Liver (tissue), 9 donors: ENCODE data around the gene COLEC11. TPM values are rescaled to one million over a fixed set of nuclear protein-coding genes. Genes with fewer than 3 reads are reported as not detected.
"Not testable (repeated sequence)": the region's sequence is repeated elsewhere in the genome, so short reads cannot be mapped to it uniquely, and the experiment has no call there.

ENCODE experiments used
- DNase-seq: peaks from one replicate; pipeline ENCODE4 v3.0.0-alpha.2; 2017; ENCODE audit warnings: low spot score
- H3K27ac ChIP-seq, 2 donors: one replicate each; pipeline ENCODE4 v1.7.0; 2013; ENCODE audit warnings: inconsistent platforms in 2 of 2, low read length in 2 of 2, control low read depth in 1 of 2, low read depth in 1 of 2, mild to moderate bottlenecking in 1 of 2
- H3K27me3 ChIP-seq, 4 donors: one replicate each; pipeline versions ENCODE4 v1.6.1 to v1.7.0; 2013; ENCODE audit warnings: low read length in 3 of 4, inconsistent platforms in 1 of 4, mild to moderate bottlenecking in 1 of 4, moderate library complexity in 1 of 4; ENCODE audit not compliant: control insufficient read depth in 4 of 4, insufficient read depth in 4 of 4
- H3K36me3 ChIP-seq, 4 donors: one replicate each; pipeline versions ENCODE4 v1.6.1 to v1.7.0; 2013; ENCODE audit warnings: low read length in 3 of 4, mild to moderate bottlenecking in 3 of 4, low read depth in 1 of 4, moderate library complexity in 1 of 4; ENCODE audit not compliant: control insufficient read depth in 4 of 4, insufficient read depth in 3 of 4
- H3K4me1 ChIP-seq, 4 donors: one replicate each; pipeline versions ENCODE4 v1.6.1 to v1.7.0; 2013; ENCODE audit warnings: low read length in 3 of 4, mild to moderate bottlenecking in 3 of 4, moderate library complexity in 1 of 4; ENCODE audit not compliant: control insufficient read depth in 4 of 4, insufficient read depth in 4 of 4
- H3K4me3 ChIP-seq, 3 donors: one replicate each; pipeline versions ENCODE4 v1.6.1 to v1.7.0; 2013; ENCODE audit warnings: low read length in 3 of 3, control low read depth in 1 of 3, low read depth in 1 of 3, mild to moderate bottlenecking in 1 of 3
- H3K9ac ChIP-seq, 2 donors: one replicate each; pipeline ENCODE4 v1.7.0; 2013; ENCODE audit warnings: low read length in 2 of 2, mild to moderate bottlenecking in 2 of 2, moderate library complexity in 2 of 2, control low read depth in 1 of 2, low read depth in 1 of 2
- H3K9me3 ChIP-seq, 4 donors: one replicate each; pipeline versions ENCODE4 v1.6.1 to v1.7.0; 2013; ENCODE audit warnings: low read length in 3 of 4; ENCODE audit not compliant: control insufficient read depth in 4 of 4
- CTCF ChIP-seq: fragments of 150-350 bp; IDR thresholded peaks from 2 replicates; pipeline ENCODE4 v1.5.1; 2017; ENCODE audit warnings: improper control_type of control experiment, low read depth, low read length; ENCODE audit not compliant: missing input control
- FOXA1 ChIP-seq: IDR thresholded peaks from 2 replicates; pipeline ENCODE4 v1.6.1; 2016; ENCODE audit warnings: antibody characterized with exemption
- GABPA ChIP-seq, 2 donors: IDR thresholded peaks in 1 of 2; conservative IDR thresholded peaks in 1 of 2; 2 replicates each; pipeline ENCODE4 v1.6.1; 2016; ENCODE audit warnings: antibody characterized with exemption in 2 of 2, mild to moderate bottlenecking in 1 of 2, moderate library complexity in 1 of 2
- HNF4G ChIP-seq: IDR thresholded peaks from 2 replicates; pipeline ENCODE4 v1.6.1; 2016; ENCODE audit warnings: antibody characterized with exemption
- JUND ChIP-seq, 2 donors: IDR thresholded peaks; 2 replicates each; pipeline ENCODE4 v1.6.1; 2016; ENCODE audit warnings: antibody characterized with exemption in 2 of 2
- SP1 ChIP-seq: IDR thresholded peaks from 2 replicates; pipeline ENCODE4 v1.6.1; 2018; ENCODE audit warnings: antibody characterized with exemption, mild to moderate bottlenecking
- YY1 ChIP-seq: IDR thresholded peaks from 2 replicates; pipeline ENCODE4 v1.6.1; 2016; ENCODE audit warnings: antibody characterized with exemption, mild to moderate bottlenecking
- ZBTB33 ChIP-seq: IDR thresholded peaks from 2 replicates; pipeline ENCODE4 v1.6.1; 2016; ENCODE audit warnings: antibody characterized with exemption
- WGBS: extraction: QIAGEN DNeasy Blood & Tissue Kit; methylation state at CpG from one replicate; pipeline ENCODE4 v1.1.7; 2013; 5-methylcytosine and 5-hydroxymethylcytosine counted together
- polyA plus RNA-seq, 2 donors: library from polyadenylated mRNA; stranded (reverse) in 1 of 2; unstranded in 1 of 2; fragments of 200-250 nt in 1 of 2; fragments of >200 nt in 1 of 2; fragmentation: Nextera tagmentation in 1 of 2; extraction: Ambion mirVana in 1 of 2; gene quantifications; one replicate each; pipeline versions ENCODE4 v1.2.1 to v1.2.3, GENCODE V29; 2013 to 2015
- total RNA-seq, 2 donors: library from RNA; depleted of rRNA; stranded (reverse); fragments of >200 nt; gene quantifications; one replicate each; pipeline ENCODE4 v1.2.3, GENCODE V29; 2014
- TF ChIP-seq, protein P1 (sequence below): IDR thresholded peaks from 2 replicates; pipeline ENCODE4 v1.6.1; 2016; ENCODE audit warnings: antibody characterized with exemption
- TF ChIP-seq, protein P2 (sequence below): IDR thresholded peaks from 2 replicates; pipeline ENCODE4 v1.6.1; 2016; ENCODE audit warnings: antibody characterized with exemption, mild to moderate bottlenecking
- donor health status: healthy.
- donor health status: healthy.
- donor health status: healthy.
- donor health status: healthy.
- donor health status: healthy.

COLEC11 gene
- total and polyA plus RNA-seq, 4 donors, result 31.0 to 100 (median 70.9) TPM

DNA sequence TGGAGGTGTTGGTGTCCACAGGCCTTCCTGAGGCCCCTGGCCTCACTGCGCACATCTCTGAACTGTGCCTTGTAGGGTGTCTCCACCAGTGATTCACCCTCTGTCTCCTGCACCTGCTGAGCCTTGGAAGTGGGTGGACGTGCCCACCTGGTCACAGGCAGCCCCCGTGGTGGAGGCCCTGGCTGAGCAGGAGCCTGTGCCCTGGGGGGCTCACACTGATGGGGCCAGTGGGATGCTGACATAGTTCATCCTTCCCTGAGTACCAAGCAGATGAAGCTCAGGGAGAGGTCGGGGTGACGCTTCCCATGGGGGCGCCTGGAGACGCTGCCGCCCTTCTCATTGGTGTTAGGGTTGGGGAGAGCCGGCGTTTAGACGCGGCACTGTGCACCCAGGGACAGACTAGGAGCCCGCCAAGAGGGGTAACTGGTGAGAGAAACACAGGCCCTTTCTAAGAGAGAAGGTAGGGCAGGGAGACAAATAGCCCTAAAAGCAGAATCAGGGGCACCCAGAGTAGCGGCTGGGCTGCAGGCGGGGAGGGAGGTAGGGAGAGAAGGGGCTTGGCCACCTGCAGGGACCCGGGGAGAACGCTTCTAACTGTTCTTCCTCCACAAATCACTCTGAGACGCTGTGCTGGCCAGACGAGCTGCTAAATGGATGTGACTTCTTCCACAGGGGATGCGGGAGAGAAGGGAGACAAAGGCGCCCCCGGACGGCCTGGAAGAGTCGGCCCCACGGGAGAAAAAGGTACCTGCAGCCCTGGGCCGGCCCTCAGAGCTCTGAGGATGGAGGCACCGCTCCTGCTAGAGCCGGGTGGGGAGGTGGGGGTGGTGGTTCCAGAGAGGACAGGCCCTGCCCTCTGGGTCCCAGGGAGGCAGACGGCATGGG lies 18.0 kb downstream of the COLEC11 start:
- no peak overlapping the region for H3K4me3 ChIP-seq
- 88% methylated on average over 29 of the region's 29 CpGs for WGBS
- DNase-seq, result no peak
- no peak overlapping the region for H3K27ac ChIP-seq
- no peaks in the 10 kb centered on the region for H3K27me3 ChIP-seq
- H3K9ac ChIP-seq, result no peak overlapping the region
- peaks cover 0 to 4% (median under 1%) of the 10 kb centered on the region in 4 donors for H3K36me3 ChIP-seq
- peaks cover 0 to 3% (median under 1%) of the 10 kb centered on the region in 4 donors for H3K4me1 ChIP-seq
- H3K9me3 ChIP-seq, result peaks cover 0 to 3% (median 0%) of the 10 kb centered on the region in 4 donors
- no peak for TF ChIP-seq GABPA (IDR thresholded peaks at IDR 0.05 in 1 of 2, conservative IDR thresholded peaks at IDR 0.05 in 1 of 2)
- TF ChIP-seq, protein P1, sequence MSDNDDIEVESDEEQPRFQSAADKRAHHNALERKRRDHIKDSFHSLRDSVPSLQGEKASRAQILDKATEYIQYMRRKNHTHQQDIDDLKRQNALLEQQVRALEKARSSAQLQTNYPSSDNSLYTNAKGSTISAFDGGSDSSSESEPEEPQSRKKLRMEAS, result no peak
- no peak for TF ChIP-seq SP1
- TF ChIP-seq, protein P2, sequence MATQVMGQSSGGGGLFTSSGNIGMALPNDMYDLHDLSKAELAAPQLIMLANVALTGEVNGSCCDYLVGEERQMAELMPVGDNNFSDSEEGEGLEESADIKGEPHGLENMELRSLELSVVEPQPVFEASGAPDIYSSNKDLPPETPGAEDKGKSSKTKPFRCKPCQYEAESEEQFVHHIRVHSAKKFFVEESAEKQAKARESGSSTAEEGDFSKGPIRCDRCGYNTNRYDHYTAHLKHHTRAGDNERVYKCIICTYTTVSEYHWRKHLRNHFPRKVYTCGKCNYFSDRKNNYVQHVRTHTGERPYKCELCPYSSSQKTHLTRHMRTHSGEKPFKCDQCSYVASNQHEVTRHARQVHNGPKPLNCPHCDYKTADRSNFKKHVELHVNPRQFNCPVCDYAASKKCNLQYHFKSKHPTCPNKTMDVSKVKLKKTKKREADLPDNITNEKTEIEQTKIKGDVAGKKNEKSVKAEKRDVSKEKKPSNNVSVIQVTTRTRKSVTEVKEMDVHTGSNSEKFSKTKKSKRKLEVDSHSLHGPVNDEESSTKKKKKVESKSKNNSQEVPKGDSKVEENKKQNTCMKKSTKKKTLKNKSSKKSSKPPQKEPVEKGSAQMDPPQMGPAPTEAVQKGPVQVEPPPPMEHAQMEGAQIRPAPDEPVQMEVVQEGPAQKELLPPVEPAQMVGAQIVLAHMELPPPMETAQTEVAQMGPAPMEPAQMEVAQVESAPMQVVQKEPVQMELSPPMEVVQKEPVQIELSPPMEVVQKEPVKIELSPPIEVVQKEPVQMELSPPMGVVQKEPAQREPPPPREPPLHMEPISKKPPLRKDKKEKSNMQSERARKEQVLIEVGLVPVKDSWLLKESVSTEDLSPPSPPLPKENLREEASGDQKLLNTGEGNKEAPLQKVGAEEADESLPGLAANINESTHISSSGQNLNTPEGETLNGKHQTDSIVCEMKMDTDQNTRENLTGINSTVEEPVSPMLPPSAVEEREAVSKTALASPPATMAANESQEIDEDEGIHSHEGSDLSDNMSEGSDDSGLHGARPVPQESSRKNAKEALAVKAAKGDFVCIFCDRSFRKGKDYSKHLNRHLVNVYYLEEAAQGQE, result no peak

- peaks cover 0 to 2% (median 0%) of the 10 kb centered on the region in 4 donors for H3K4me1 ChIP-seq
- no peak overlapping the region for H3K4me3 ChIP-seq
- H3K9ac ChIP-seq, result no peak overlapping the region
- whole genome bisulfite sequencing, result 93% methylated on average over 12 of the region's 12 CpGs
- H3K27me3 ChIP-seq, result no peaks in the 10 kb centered on the region
- TF ChIP-seq YY1 (no peak), CTCF (no peak), JUND (IDR thresholded peaks at IDR 0.05) (no peak), GABPA (IDR thresholded peaks at IDR 0.05 in 1 of 2, conservative IDR thresholded peaks at IDR 0.05 in 1 of 2) (no peak), HNF4G (no peak), FOXA1 (no peak), SP1 (no peak), ZBTB33 (no peak)
- TF ChIP-seq, protein P2, result no peak
- TF ChIP-seq, protein P1, result no peak
- H3K27ac ChIP-seq, result no peak overlapping the region
- no peak for DNase-seq
- H3K9me3 ChIP-seq, result peaks cover 0 to 3% (median 0%) of the 10 kb centered on the region in 4 donors
- H3K36me3 ChIP-seq, result peaks cover 0 to 4% (median under 1%) of the 10 kb centered on the region in 4 donors
These were observed 18.6 kb downstream of the COLEC11 start for GRCh38 chr2:3613524-3613905.

DNA sequence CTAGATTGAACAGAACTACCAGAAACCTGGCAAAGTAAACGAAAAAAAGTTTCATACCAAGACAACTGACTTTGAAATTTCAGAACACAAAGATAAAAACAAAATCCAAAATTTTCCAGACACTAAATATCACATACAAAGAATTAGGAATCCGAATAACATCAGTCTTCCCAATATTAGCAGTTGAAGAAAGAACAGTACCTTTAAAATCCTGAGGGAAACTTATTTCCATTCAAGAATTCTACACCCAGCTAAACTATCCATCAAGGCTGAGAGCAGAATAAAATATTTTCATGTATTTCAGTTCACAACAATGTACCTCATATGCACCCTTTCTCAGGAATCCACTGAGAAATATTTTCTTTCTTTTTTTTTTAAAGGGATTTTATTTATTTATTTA lies 19.8 kb downstream of the COLEC11 start:
- not testable (repeated sequence) for H3K9me3 ChIP-seq, H3K9ac ChIP-seq, H3K4me3 ChIP-seq, H3K4me1 ChIP-seq, H3K36me3 ChIP-seq, H3K27ac ChIP-seq, H3K27me3 ChIP-seq, DNase-seq
- 79% methylated on average over 2 of the region's 2 CpGs for WGBS
